NT2/D1 (cell line): Measurements from ENCODE around the gene RNU1-4.
"Not testable (repeated sequence)": the region's sequence is repeated elsewhere in the genome, so short reads cannot be mapped to it uniquely, and the experiment has no call there.

ENCODE experiments used
- SUZ12 ChIP-seq: IDR thresholded peaks from 2 replicates; pipeline ENCODE4 v1.6.1; 2011; ENCODE audit not compliant: insufficient read length, insufficient read depth; ENCODE audit errors: extremely low read depth
- YY1 ChIP-seq: IDR thresholded peaks from 2 replicates; pipeline ENCODE4 v1.6.1; 2011; ENCODE audit not compliant: insufficient read length, insufficient read depth

- not testable (repeated sequence) for TF ChIP-seq SUZ12, YY1
Measured at GRCh38 chr1:16781033-16781432, 40.7 kb downstream of the RNU1-4 start.
